Sigmoid colon (tissue), 7 donors: ENCODE measurements around the gene P2RY1. TPM values are rescaled to one million over a fixed set of nuclear protein-coding genes. Genes with fewer than 3 reads are reported as not detected.

Experiments
- DNase-seq: peaks from one replicate; pipeline ENCODE4 v3.0.0-alpha.2; 2019
- H3K27ac ChIP-seq, 4 donors: fragments of 200-600 bp; sonication (generic); one replicate each; pipeline ENCODE4 v1.5.1; 2016 to 2019; ENCODE audit warnings: mild to moderate bottlenecking in 1 of 4
- H3K27me3 ChIP-seq, 3 donors: fragments of 200-600 bp; sonication (generic); one replicate each; pipeline ENCODE4 v1.5.1; 2019; ENCODE audit warnings: mild to moderate bottlenecking in 1 of 3
- H3K36me3 ChIP-seq, 4 donors: fragments of 200-600 bp; sonication (generic); one replicate each; pipeline ENCODE4 v1.5.1; 2016 to 2019
- H3K4me1 ChIP-seq, 4 donors: fragments of 200-600 bp; sonication (generic); one replicate each; pipeline ENCODE4 v1.5.1; 2017 to 2019
- H3K4me3 ChIP-seq, 4 donors: fragments of 200-600 bp; sonication (generic); one replicate each; pipeline ENCODE4 v1.5.1; 2017 to 2019; ENCODE audit warnings: mild to moderate bottlenecking in 2 of 4, moderate library complexity in 1 of 4
- H3K9me3 ChIP-seq, 4 donors: fragments of 200-600 bp in 3 of 4; sonication (generic) in 3 of 4; one replicate each; pipeline versions ENCODE4 v1.5.1 to v1.6.1; 2013 to 2019
- EP300 ChIP-seq, 4 donors: sonication (generic); formaldehyde crosslinking; IDR thresholded peaks; one replicate each; pipeline ENCODE4 v1.6.1; 2017; ENCODE audit warnings: antibody characterized with exemption in 4 of 4
- POLR2A ChIP-seq, 2 donors: fragments of 450-650 bp; IDR thresholded peaks; one replicate each; pipeline ENCODE4 v1.6.1; 2016; ENCODE audit warnings: antibody characterized with exemption in 2 of 2, mild to moderate bottlenecking in 2 of 2, moderate library complexity in 2 of 2
- POLR2AphosphoS5 ChIP-seq, 4 donors: sonication (generic); formaldehyde crosslinking; IDR thresholded peaks; one replicate each; pipeline ENCODE4 v1.6.1; 2017; ENCODE audit warnings: antibody characterized with exemption in 4 of 4
- WGBS, 2 donors: extraction: QIAGEN DNeasy Blood & Tissue Kit; methylation state at CpG; one replicate each; pipeline ENCODE4 v1.1.7; 2013; 5-methylcytosine and 5-hydroxymethylcytosine counted together
- intact Hi-C: fragments of 100-400 bp; cut with DNase I; formaldehyde crosslinking; loops from one replicate; pipeline ENCODE4 v1.15.1; 2023
- polyA plus RNA-seq, 3 donors: library from polyadenylated mRNA; stranded (reverse); fragments of 200-250 nt; gene quantifications; one replicate each; pipeline ENCODE4 v1.2.3, GENCODE V29; 2013
- total RNA-seq, 4 donors: library from RNA; depleted of rRNA; stranded (reverse); fragments of >200 nt; gene quantifications; one replicate each; pipeline ENCODE4 v1.1.0, GENCODE V29; 2016
- TF ChIP-seq, protein P1 (sequence below), 4 experiments: fragments of 450-650 bp in 3 of 4; fragments of 200-600 bp in 1 of 4; IDR thresholded peaks; one replicate each; pipeline ENCODE4 v1.5.1; 2016 to 2019; ENCODE audit warnings: antibody characterized with exemption in 4 of 4, mild to moderate bottlenecking in 3 of 4, moderate library complexity in 2 of 4
- donor health status: healthy with polysubstance abuse.
- donor health status: Bipolar disorder and iron deficiency.
- donor health status: healthy.

P2RY1 gene
- total and polyA plus RNA-seq, 7 donors, result 2.5 to 55.6 (median 21.4) TPM

DNA sequence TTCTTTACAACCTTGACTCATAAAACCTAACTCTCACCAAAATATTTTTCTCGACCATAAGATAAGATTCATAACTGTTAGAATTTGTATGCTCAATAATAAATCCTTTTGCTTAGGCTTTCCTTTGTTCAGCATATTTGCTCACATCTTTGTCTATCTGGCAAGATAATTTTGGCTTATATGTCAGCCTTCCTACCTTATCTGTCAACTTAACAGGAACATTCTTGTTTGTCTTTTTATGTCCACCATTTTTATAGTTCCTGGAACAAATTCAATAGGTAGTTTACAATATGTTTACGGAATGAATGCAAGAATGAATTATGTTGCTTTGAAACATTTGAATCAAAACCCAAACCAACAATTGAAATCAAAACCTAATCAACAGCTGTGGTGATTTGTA, 41.0 kb upstream of the P2RY1 start:
- Histone ChIP-seq H3K9me3 (no peaks in the 10 kb centered on the region), H3K27ac (no peak overlapping the region), H3K27me3 (no peaks in the 10 kb centered on the region), H3K4me1 (no peaks in the 10 kb centered on the region), H3K36me3 (no peaks in the 10 kb centered on the region), H3K4me3 (no peak overlapping the region)
- 24 to 65% methylated on average over 2 of the region's 2 CpGs for WGBS, 2 donors
- intact Hi-C loops, result no loop called here
- no peak for DNase-seq
- TF ChIP-seq POLR2AphosphoS5 (IDR thresholded peaks at IDR 0.05) (no peak), POLR2A (IDR thresholded peaks at IDR 0.05) (no peak), EP300 (IDR thresholded peaks at IDR 0.05) (no peak)

DNA sequence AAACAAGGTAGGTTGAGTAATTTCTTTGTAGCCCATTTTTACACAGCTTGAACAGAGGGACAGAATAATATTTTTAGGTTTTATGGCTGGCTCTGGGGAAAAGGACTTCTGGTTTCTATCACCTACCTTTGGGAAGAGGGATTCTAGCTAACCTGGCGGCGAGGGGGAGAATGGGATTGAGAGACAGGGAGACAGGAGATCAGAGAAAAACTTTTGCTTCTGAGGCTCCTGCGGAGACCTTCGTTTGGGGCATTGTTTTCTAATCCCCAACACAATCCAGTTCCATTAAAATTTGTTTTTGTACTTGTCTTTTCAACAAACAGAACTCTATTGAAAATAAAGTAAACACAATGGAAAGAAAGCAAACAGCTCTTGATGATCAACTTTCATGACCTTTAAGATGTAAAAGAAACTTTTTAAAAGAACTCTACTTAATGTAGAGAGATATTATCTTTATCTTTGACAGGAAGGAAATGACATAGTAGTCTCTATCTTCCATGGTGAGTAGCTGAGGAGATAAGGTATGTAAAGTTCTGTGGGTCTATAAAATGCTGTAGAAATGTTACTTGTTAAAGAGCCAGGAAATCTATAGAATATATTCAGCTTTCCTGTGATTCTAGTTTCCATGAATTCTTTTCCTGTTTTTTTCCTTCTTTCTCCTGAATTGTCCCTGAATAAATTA, 37.0 kb upstream of the P2RY1 start:
- Histone ChIP-seq H3K36me3 (no peaks in the 10 kb centered on the region), H3K27ac (no peak overlapping the region), H3K9me3 (no peaks in the 10 kb centered on the region), H3K27me3 (no peaks in the 10 kb centered on the region), H3K4me3 (no peak overlapping the region), H3K4me1 (no peaks in the 10 kb centered on the region)
- no peak for DNase-seq
- 68 to 85% methylated on average over 4 of the region's 4 CpGs for WGBS, 2 donors
- TF ChIP-seq, protein P1, sequence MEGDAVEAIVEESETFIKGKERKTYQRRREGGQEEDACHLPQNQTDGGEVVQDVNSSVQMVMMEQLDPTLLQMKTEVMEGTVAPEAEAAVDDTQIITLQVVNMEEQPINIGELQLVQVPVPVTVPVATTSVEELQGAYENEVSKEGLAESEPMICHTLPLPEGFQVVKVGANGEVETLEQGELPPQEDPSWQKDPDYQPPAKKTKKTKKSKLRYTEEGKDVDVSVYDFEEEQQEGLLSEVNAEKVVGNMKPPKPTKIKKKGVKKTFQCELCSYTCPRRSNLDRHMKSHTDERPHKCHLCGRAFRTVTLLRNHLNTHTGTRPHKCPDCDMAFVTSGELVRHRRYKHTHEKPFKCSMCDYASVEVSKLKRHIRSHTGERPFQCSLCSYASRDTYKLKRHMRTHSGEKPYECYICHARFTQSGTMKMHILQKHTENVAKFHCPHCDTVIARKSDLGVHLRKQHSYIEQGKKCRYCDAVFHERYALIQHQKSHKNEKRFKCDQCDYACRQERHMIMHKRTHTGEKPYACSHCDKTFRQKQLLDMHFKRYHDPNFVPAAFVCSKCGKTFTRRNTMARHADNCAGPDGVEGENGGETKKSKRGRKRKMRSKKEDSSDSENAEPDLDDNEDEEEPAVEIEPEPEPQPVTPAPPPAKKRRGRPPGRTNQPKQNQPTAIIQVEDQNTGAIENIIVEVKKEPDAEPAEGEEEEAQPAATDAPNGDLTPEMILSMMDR (IDR thresholded peaks at IDR 0.05), result no peak
- TF ChIP-seq EP300 (IDR thresholded peaks at IDR 0.05), result no peak
- TF ChIP-seq POLR2A (IDR thresholded peaks at IDR 0.05), result no peak
- no peak for TF ChIP-seq POLR2AphosphoS5 (IDR thresholded peaks at IDR 0.05)
- intact Hi-C loops, result no loop called here

DNA sequence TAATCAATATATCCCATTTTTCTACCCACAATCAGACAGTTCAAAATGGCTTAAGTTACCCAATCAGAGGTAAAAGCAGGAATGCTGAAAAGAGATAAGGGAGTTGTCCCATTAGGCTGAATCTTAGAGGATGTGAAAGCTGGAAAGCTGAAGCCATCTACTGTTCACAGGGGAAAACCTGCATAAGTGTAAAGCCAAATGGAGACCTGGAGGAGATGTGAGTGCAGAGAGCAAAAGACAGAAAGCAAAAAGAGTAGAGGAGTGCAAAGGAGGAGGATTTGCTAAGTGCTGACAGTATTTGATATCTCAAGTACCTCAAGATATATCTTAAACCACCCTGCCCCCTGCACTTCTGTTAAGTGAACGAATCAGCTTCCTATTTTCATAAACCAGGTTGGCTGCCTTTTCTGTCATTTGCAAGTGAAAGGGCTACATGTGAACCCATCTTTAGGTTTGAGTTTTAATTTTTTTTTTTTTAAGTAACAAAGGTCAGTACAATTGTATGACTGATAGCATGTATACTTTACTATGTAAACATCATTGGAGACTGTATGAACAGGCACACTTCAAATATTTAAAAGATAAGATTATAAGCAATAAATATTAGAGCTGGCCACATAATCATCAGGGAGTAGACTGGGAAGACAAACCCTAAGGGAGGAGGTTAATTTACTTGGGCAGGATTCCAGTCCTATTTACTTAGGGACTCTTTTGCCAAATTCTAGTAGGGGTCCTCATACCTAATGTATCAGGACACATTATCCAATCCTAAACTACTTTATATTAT, 22.8 kb upstream of the P2RY1 start:
- Histone ChIP-seq H3K36me3 (no peaks in the 10 kb centered on the region), H3K27ac (no peak overlapping the region), H3K9me3 (no peaks in the 10 kb centered on the region), H3K4me1 (no peaks in the 10 kb centered on the region), H3K27me3 (no peaks in the 10 kb centered on the region), H3K4me3 (no peak overlapping the region)
- DNase-seq, result no peak
- no peak for TF ChIP-seq EP300 (IDR thresholded peaks at IDR 0.05)
- TF ChIP-seq, protein P1 (IDR thresholded peaks at IDR 0.05), result no peak
- TF ChIP-seq POLR2AphosphoS5 (IDR thresholded peaks at IDR 0.05), result no peak
- no peak for TF ChIP-seq POLR2A (IDR thresholded peaks at IDR 0.05)
- 15 to 59% methylated on average over 1 of the region's 1 CpG for WGBS, 2 donors
- intact Hi-C loops, result no loop called here

DNA sequence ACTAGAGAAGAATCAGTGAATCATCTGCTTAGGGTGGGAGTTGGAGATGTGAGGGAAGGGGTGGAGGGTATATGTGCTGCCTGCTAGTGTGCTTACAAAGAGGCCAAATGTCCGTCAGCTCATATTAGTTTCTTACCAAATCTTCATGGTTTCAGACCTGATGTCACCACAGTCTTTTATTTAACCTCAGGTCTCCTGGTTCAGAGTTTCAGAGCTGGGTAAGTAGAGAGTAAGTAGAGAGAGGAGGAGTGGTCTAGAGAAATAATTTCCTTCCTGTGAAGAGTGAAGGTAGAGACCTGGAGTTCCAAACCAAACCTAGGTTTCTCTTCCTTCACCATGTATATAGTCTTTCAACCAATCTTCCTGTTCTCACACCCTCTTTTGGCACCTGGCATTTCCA, 17.5 kb upstream of the P2RY1 start:
- Histone ChIP-seq H3K9me3 (no peaks in the 10 kb centered on the region), H3K4me1 (no peaks in the 10 kb centered on the region), H3K36me3 (no peaks in the 10 kb centered on the region), H3K27me3 (no peaks in the 10 kb centered on the region), H3K27ac (no peak overlapping the region), H3K4me3 (no peak overlapping the region)
- TF ChIP-seq, protein P1 (IDR thresholded peaks at IDR 0.05), result no peak
- TF ChIP-seq EP300 (IDR thresholded peaks at IDR 0.05), result no peak
- no peak for TF ChIP-seq POLR2AphosphoS5 (IDR thresholded peaks at IDR 0.05)
- no peak for TF ChIP-seq POLR2A (IDR thresholded peaks at IDR 0.05)
- intact Hi-C loops, result no loop called here
- 89 to 92% methylated on average over 1 of the region's 1 CpG for WGBS, 2 donors
- DNase-seq, result no peak

DNA sequence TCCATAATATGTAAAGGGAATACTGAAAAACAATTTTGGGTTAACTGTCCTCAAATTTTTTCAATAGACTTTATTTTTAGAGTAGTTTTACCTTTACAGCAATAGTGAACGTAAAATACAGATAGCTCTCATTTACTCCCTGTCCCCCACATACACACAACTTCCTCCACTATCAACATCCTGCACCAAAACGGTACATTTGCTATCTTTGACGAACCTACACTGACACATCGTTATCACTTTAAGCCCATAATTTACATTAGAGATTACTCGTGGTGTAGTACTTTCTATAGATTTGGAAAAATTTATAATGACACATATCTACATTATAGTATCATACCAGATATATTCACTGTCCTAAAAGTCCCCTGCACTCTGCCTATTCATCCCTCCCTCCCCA, 16.9 kb upstream of the P2RY1 start:
- H3K27ac ChIP-seq, result no peak overlapping the region

More for the DNA sequence above, 16.9 kb upstream of the P2RY1 start:
- WGBS, 2 donors, result 77 to 80% methylated on average over 5 of the region's 5 CpGs
- H3K9me3 ChIP-seq, result no peaks in the 10 kb centered on the region
- peaks cover 0 to under 1% (median 0%) of the 10 kb centered on the region in 4 donors for H3K4me1 ChIP-seq
- TF ChIP-seq POLR2AphosphoS5 (IDR thresholded peaks at IDR 0.05) (no peak), EP300 (IDR thresholded peaks at IDR 0.05) (no peak)
- TF ChIP-seq, protein P1 (IDR thresholded peaks at IDR 0.05), result no peak
- H3K27me3 ChIP-seq, result no peaks in the 10 kb centered on the region
- no peak for DNase-seq
- no peaks in the 10 kb centered on the region for H3K36me3 ChIP-seq
- intact Hi-C loops, result no loop called here
- H3K4me3 ChIP-seq, result no peak overlapping the region
